K562 (cell line): Measurements from ENCODE around the gene VTCN1. TPM values are rescaled to one million over a fixed set of nuclear protein-coding genes. Genes with fewer than 3 reads are reported as not detected.

Source experiments
- ATAC-seq: fragments of 200-7000 bp; cut with Tn5 transposase; 3 replicates; pipeline ENCODE4 v1.9.1; 2020; ENCODE audit warnings: moderate library complexity
- BruUV-seq: library from RNA; stranded (reverse); fragments of 400-500 nt; replicated peaks from 2 replicates; lab custom pipeline; 2021; lab: Mats Ljungman, UMichigan
- CTCF ChIA-PET: fragments of 300-600 bp; formaldehyde crosslinking; extraction: SDS; loops from one replicate; lab custom pipeline; 2021; ENCODE audit warnings: low intra/inter-chr PET ratio; lab: Yijun Ruan, JAX
- POLR2A ChIA-PET: fragments of 300-600, 350-650 bp; sonication (Branson Sonifier 250); formaldehyde crosslinking; extraction: SDS; loops from one replicate; lab custom pipeline; 2021; ENCODE audit warnings: antibody characterized with exemption, inconsistent platforms; lab: Yijun Ruan, JAX
- DNase-seq, 4 experiments: peaks; one replicate each; pipeline versions ENCODE4 v3.0.0 to v3.0.0-alpha.2; 2011 to 2018; ENCODE audit warnings: low spot score in 3 of 4, mixed read lengths in 3 of 4; ENCODE audit errors: extremely low read depth in 1 of 4
- FAIRE-seq: peaks from 2 replicates; lab custom pipeline; 2011; peaks lifted over from hg19 to GRCh38; lab: Jason Lieb, UNC
- H2AFZ ChIP-seq: 2 replicates; pipeline ENCODE4 v1.6.0; 2011; ENCODE audit warnings: low read depth, low read length, control low read depth, inconsistent platforms
- H3K27ac ChIP-seq: fragments of 200-600 bp; 3 replicates; pipeline ENCODE4 v1.8.0; 2011; ENCODE audit warnings: low read depth, mild to moderate bottlenecking, control low read depth, inconsistent platforms, low read length, moderate library complexity, mixed read lengths; ENCODE audit errors: extremely low read depth
- H3K27me3 ChIP-seq, 2 experiments: fragments of 300-600 bp in 1 of 2; 2 replicates in 1 of 2; 3 replicates in 1 of 2; pipeline versions ENCODE4 v1.6.0 to v1.8.0; 2011; ENCODE audit warnings: inconsistent platforms in 2 of 2, low read length in 2 of 2, mild to moderate bottlenecking in 1 of 2, mixed read lengths in 1 of 2, moderate library complexity in 1 of 2; ENCODE audit not compliant: control insufficient read depth in 2 of 2, insufficient read depth in 2 of 2
- H3K36me3 ChIP-seq: fragments of 300-600 bp; 3 replicates; pipeline ENCODE4 v1.8.0; 2011; ENCODE audit warnings: mild to moderate bottlenecking, low read length, inconsistent platforms; ENCODE audit not compliant: control insufficient read depth, insufficient read depth
- H3K4me1 ChIP-seq, 2 experiments: fragments of 200-600 bp in 1 of 2; replicated peaks in 1 of 2; 2 replicates in 1 of 2; 3 replicates in 1 of 2; pipeline versions ENCODE4 v1.5.1 to v1.8.0; 2011; ENCODE audit warnings: inconsistent platforms in 2 of 2, low read length in 2 of 2, mild to moderate bottlenecking in 1 of 2, mixed read lengths in 1 of 2, moderate library complexity in 1 of 2; ENCODE audit not compliant: control insufficient read depth in 2 of 2, insufficient read depth in 2 of 2
- H3K4me2 ChIP-seq: 2 replicates; pipeline ENCODE4 v1.6.1; 2011; ENCODE audit warnings: low read length, control low read depth, inconsistent platforms, mixed read lengths; ENCODE audit not compliant: insufficient read depth
- H3K4me3 ChIP-seq: fragments of 200-600 bp; sonication (generic), shearing (Covaris generic); 2 replicates; pipeline ENCODE4 v1.5.1; 2016; ENCODE audit warnings: control low read depth, inconsistent platforms
- H3K79me2 ChIP-seq: fragments of 200-600 bp; 3 replicates; pipeline ENCODE4 v1.8.0; 2011; ENCODE audit warnings: low read length, inconsistent platforms; ENCODE audit not compliant: control insufficient read depth, insufficient read depth
- H3K9ac ChIP-seq, 2 experiments: 2 replicates each; pipeline versions ENCODE4 v1.6.0 to v1.6.1; 2011; ENCODE audit warnings: low read depth in 2 of 2, low read length in 2 of 2, control low read depth in 1 of 2, inconsistent platforms in 1 of 2, mild to moderate bottlenecking in 1 of 2, mixed read lengths in 1 of 2; ENCODE audit not compliant: insufficient read depth in 1 of 2
- H3K9me1 ChIP-seq: one replicate; pipeline ENCODE4 v1.6.0; 2011; ENCODE audit warnings: inconsistent platforms, mild to moderate bottlenecking, low read length, moderate library complexity; ENCODE audit not compliant: control insufficient read depth, insufficient read depth
- H3K9me3 ChIP-seq: replicated peaks from 2 replicates; pipeline ENCODE4 v1.5.1; 2011; ENCODE audit warnings: low read depth, low read length, inconsistent platforms; ENCODE audit not compliant: control insufficient read depth, insufficient read depth
- H4K20me1 ChIP-seq: replicated peaks from 2 replicates; pipeline ENCODE4 v1.6.1; 2011; ENCODE audit warnings: low read length, inconsistent platforms, mixed read lengths; ENCODE audit not compliant: control insufficient read depth, insufficient read depth
- GABPB2 ChIP-seq: fragments of 250-450 bp; sonication (Bioruptor Pico); conservative IDR thresholded peaks from 2 replicates; pipeline ENCODE4 v1.5.1; 2021; ENCODE audit warnings: mild to moderate bottlenecking
- GTF2A2 ChIP-seq: IDR thresholded peaks from 2 replicates; pipeline ENCODE4 v1.6.1; 2016; ENCODE audit warnings: mild to moderate bottlenecking, missing genetic modification characterization, missing compliant biosample characterization
- NONO ChIP-seq, 2 experiments: fragments of 200-400 bp in 1 of 2; fragments of 450-650 bp in 1 of 2; formaldehyde crosslinking in 1 of 2; IDR thresholded peaks; 2 replicates each; pipeline ENCODE4 v1.6.1; 2017; ENCODE audit warnings: low read depth in 2 of 2, mild to moderate bottlenecking in 2 of 2, moderate library complexity in 2 of 2, low read length in 1 of 2
- POLR2AphosphoS5 ChIP-seq: IDR thresholded peaks from 2 replicates; pipeline ENCODE4 v1.6.1; 2011; ENCODE audit warnings: mild to moderate bottlenecking, low read depth, low read length, moderate library complexity; ENCODE audit not compliant: control insufficient read depth, insufficient read depth
- TOE1 ChIP-seq, 2 experiments: fragments of 450-650 bp in 1 of 2; sonication (generic) in 1 of 2; formaldehyde crosslinking in 1 of 2; IDR thresholded peaks; 2 replicates each; pipeline versions ENCODE4 v1.7.1 to v1.8.0; 2016 to 2022; ENCODE audit warnings: borderline replicate concordance in 2 of 2, mild to moderate bottlenecking in 2 of 2, antibody characterized with exemption in 1 of 2, inconsistent platforms in 1 of 2, low read depth in 1 of 2, missing genetic modification reagents in 1 of 2, moderate library complexity in 1 of 2
- ZNF830 ChIP-seq: fragments of 250-450 bp; sonication (Bioruptor Pico); IDR thresholded peaks from 2 replicates; pipeline ENCODE4 v1.5.0; 2021; ENCODE audit warnings: mild to moderate bottlenecking
- WGBS: fragments of 100-300 bp; shearing (Covaris generic); methylation state at CpG from one replicate; pipeline ENCODE4 v1.1.6; 2016; ENCODE audit warnings: low coverage, mixed read lengths; ENCODE audit not compliant: insufficient coverage; ENCODE audit errors: missing lambda C conversion rate; 5-methylcytosine and 5-hydroxymethylcytosine counted together
- in situ Hi-C: fragments of 300-500 bp; cut with MboI; formaldehyde crosslinking; loops from 4 replicates; pipeline ENCODE4 v1.15.0; 2018; ENCODE audit warnings: inconsistent platforms, mixed read lengths
- intact Hi-C: fragments of 100-400 bp; cut with micrococcal nuclease; formaldehyde crosslinking; loops from 2 replicates; pipeline ENCODE4 v1.14.2; 2022
- polyA plus RNA-seq, 8 experiments: library from polyadenylated mRNA; depleted of rRNA in 4 of 8; stranded (reverse) in 5 of 8; unstranded in 3 of 8; fragments of >200 nt; fragmentation: Nextera tagmentation in 2 of 8; fragmentation: Illumina TruSeq in 1 of 8; extraction: Ambion mirVana in 2 of 8; extraction: Trizol in 1 of 8; gene quantifications; 2 replicates each; pipeline versions ENCODE4 v1.2.1 to v1.2.3, GENCODE V29; 2011 to 2014; ENCODE audit warnings: inconsistent platforms in 1 of 8, missing spikeins in 1 of 8
- total RNA-seq, 7 experiments: library from RNA; depleted of rRNA in 6 of 7; stranded (reverse); fragments of >200 nt in 6 of 7; fragmentation: Illumina TruSeq in 2 of 7; extraction: Trizol in 2 of 7; gene quantifications; 2 replicates each; pipeline versions ENCODE4 v1.2.1 to v1.2.3, GENCODE V29; 2011 to 2021; ENCODE audit warnings: low replicate concordance in 1 of 7
- TF ChIP-seq, protein P1 (sequence below): fragments of 250-450 bp; sonication (Bioruptor Pico); IDR thresholded peaks from 2 replicates; pipeline ENCODE4 v1.8.0; 2022; ENCODE audit warnings: inconsistent platforms, mild to moderate bottlenecking, moderate library complexity, borderline replicate concordance

The VTCN1 gene
- total and polyA plus RNA-seq, 9 of the 15 experiments (the other 6 are each of a cell fraction or from before 2014, with no cell fraction given), result not detected

DNA sequence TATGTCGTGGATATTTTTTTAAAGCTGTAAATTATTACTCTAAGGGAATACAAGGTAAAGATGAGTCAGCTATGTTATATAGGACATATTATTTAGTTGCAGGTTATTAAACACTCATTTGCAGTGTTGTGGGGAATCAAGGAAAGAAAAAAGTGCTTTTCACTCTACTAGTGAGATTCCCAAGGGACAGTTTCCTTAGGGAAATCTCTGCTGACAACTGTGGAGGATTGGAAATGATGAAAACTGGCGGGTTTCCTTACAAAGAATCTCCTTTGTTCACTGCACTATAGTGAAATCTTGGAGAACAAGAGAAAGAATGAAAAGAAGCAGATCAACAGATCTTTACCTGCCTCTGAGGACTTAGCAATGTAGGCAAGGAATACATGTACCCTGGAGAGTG is 64.7 kb downstream of the VTCN1 start:
- TF ChIP-seq, protein P1, sequence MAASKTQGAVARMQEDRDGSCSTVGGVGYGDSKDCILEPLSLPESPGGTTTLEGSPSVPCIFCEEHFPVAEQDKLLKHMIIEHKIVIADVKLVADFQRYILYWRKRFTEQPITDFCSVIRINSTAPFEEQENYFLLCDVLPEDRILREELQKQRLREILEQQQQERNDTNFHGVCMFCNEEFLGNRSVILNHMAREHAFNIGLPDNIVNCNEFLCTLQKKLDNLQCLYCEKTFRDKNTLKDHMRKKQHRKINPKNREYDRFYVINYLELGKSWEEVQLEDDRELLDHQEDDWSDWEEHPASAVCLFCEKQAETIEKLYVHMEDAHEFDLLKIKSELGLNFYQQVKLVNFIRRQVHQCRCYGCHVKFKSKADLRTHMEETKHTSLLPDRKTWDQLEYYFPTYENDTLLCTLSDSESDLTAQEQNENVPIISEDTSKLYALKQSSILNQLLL (CRISPR knock-in tag), result no peak
- TF ChIP-seq ZNF830 (no peak), TOE1 (IDR thresholded peaks at IDR 0.05; ENCODE audit: borderline replicate concordance) (no peak), TOE1 (CRISPR knock-in tag; IDR thresholded peaks at IDR 0.05; ENCODE audit: borderline replicate concordance, low read depth) (no peak), GTF2A2 (no peak), NONO (IDR thresholded peaks at IDR 0.05; ENCODE audit: low read depth in 2 of 2, low read length in 1 of 2) (no peak), GABPB2 (CRISPR knock-in tag) (no peak), POLR2AphosphoS5 (no peak)
- Histone ChIP-seq H3K4me1 (no peaks in the 10 kb centered on the region), H3K4me2 (no peak overlapping the region), H3K9me1 (no peaks in the 10 kb centered on the region), H3K9me3 (no peaks in the 10 kb centered on the region), H4K20me1 (no peaks in the 10 kb centered on the region), H3K79me2 (no peaks in the 10 kb centered on the region), H3K27me3 (peaks cover 11 to 22% of the 10 kb centered on the region in 2 experiments; a peak in 3 of 5 replicates), H2AFZ (no peak overlapping the region), H3K36me3 (no peaks in the 10 kb centered on the region), H3K4me3 (no peak overlapping the region), H3K9ac (no peak overlapping the region), H3K27ac (no peak overlapping the region)
- DNase-seq (no peak), ATAC-seq (no peak), FAIRE-seq (no peak)
- no TSS peak for BruUV-seq
- 0% methylated on average over 2 of the region's 2 CpGs for WGBS
- in situ Hi-C loops (no loop called here), intact Hi-C loops (no loop called here)
- POLR2A ChIA-PET, result interaction anchor here (0.7 kb wide), 1 partner anchor 289 kb away, joined by 3 read pairs; no protein-coding TSS in a partner anchor
- CTCF ChIA-PET, result no interaction called here
